Right renal pelvis (tissue), 4 donors: ENCODE measurements around the gene IGF2BP3. TPM values are rescaled to one million over a fixed set of nuclear protein-coding genes. Genes with fewer than 3 reads are reported as not detected.
A peak's percentile ranks its signal among the peaks of the same experiment; 100 is the strongest.
"Not testable (repeated sequence)": the region's sequence is repeated elsewhere in the genome, so short reads cannot be mapped to it uniquely, and the experiment has no call there.

Source experiments
- DNase-seq, 4 donors: peaks; one replicate each; pipeline ENCODE4 v3.0.0-alpha.2; 2013; ENCODE audit warnings: low read depth in 4 of 4, low spot score in 3 of 4, missing footprints in 1 of 4
- polyA plus RNA-seq, 4 donors: library from polyadenylated mRNA; unstranded; fragments of 120-200 nt; gene quantifications; one replicate each; pipeline ENCODE4 v1.2.1, GENCODE V29; 2013; ENCODE audit not compliant: insufficient read length in 4 of 4

IGF2BP3 gene
- polyA plus RNA-seq: 10 to 100 TPM; 54.5 to 68.8 (median 63.4) TPM

- DNase-seq: peak; percentile 81 to 94 (median 88)
These were observed at the start of gene IGF2BP3 for GRCh38 chr7:23470330-23471105. Gene IGF2BP3 (minus strand): TSS chr7:23470491. CDS start chr7:23470110, 381 bp downstream.

- no peak for DNase-seq
These were observed 44.5 kb upstream of the IGF2BP3 start for GRCh38 chr7:23514755-23515154.

GRCh38 chr7:23513746-23514145 lies 43.5 kb upstream of the IGF2BP3 start:
- DNase-seq: not testable (repeated sequence)

GRCh38 chr7:23494009-23494408 lies 23.7 kb upstream of the IGF2BP3 start:
- DNase-seq: no peak

GRCh38 chr7:23491502-23491901 lies 21.2 kb upstream of the IGF2BP3 start:
- DNase-seq: no peak

- DNase-seq: peak in 1 of 4 donors; percentile 53
These were observed 20.3 kb upstream of the IGF2BP3 start for GRCh38 chr7:23490357-23491135.

- DNase-seq: not testable (repeated sequence)
These were observed 18.4 kb upstream of the IGF2BP3 start for GRCh38 chr7:23488714-23489113.

- DNase-seq: no peak
These were observed 17.4 kb upstream of the IGF2BP3 start for GRCh38 chr7:23487670-23488069.

- no peak for DNase-seq
These were observed 15.9 kb upstream of the IGF2BP3 start for GRCh38 chr7:23486002-23486773.

GRCh38 chr7:23482686-23483085 lies 12.4 kb upstream of the IGF2BP3 start:
- DNase-seq: no peak

GRCh38 chr7:23477962-23478866 lies 7.9 kb upstream of the IGF2BP3 start:
- DNase-seq: no peak

- no peak for DNase-seq
These were observed 6.8 kb upstream of the IGF2BP3 start for GRCh38 chr7:23477157-23477499.

- no peak for DNase-seq
These were observed 6.2 kb upstream of the IGF2BP3 start for GRCh38 chr7:23476286-23477156.

GRCh38 chr7:23475576-23475839 lies 5.2 kb upstream of the IGF2BP3 start:
- DNase-seq: no peak

- peak in 1 of 4 donors; percentile 12 for DNase-seq
These were observed 4.7 kb upstream of the IGF2BP3 start for GRCh38 chr7:23474829-23475575.

- DNase-seq: peak; percentile 88 to 94 (median 90)
These were observed 4.0 kb upstream of the IGF2BP3 start for GRCh38 chr7:23474094-23474828.

GRCh38 chr7:23473844-23474093 lies 3.5 kb upstream of the IGF2BP3 start:
- no peak for DNase-seq
